Measurements from ENCODE around the gene OR1E2. TPM values are rescaled to one million over a fixed set of nuclear protein-coding genes. Genes with fewer than 3 reads are reported as not detected.
A peak's percentile ranks its signal among the peaks of the same experiment; 100 is the strongest.
"Not testable (repeated sequence)": the region's sequence is repeated elsewhere in the genome, so short reads cannot be mapped to it uniquely, and the experiment has no call there.

The OR1E2 gene
- total RNA-seq, 2 experiments from 2014 or later: not detected

- no peak for TF ChIP-seq CTCF (IDR thresholded peaks at IDR 0.05)
- DNase-seq (no peak), ATAC-seq (no peak)
- Mint-ChIP-seq H3K36me3 (ENCODE audit: low read depth) (no peaks in the 10 kb centered on the region), H3K4me1 (ENCODE audit: low read depth) (no peaks in the 10 kb centered on the region), H3K4me3 (no peak overlapping the region), H3K9me3 (no peaks in the 10 kb centered on the region), H3K27ac (no peak overlapping the region), H3K27me3 (peaks cover 7% of the 10 kb centered on the region)
- ChIA-PET POLR2A (no interaction called here), CTCF (no interaction called here)
- intact Hi-C loops (cut with micrococcal nuclease): no loop called here
These were observed 14.5 kb upstream of the OR1E2 start for GRCh38 chr17:3448059-3448665.

- Mint-ChIP-seq H3K9me3 (no peaks in the 10 kb centered on the region), H3K36me3 (ENCODE audit: low read depth) (no peaks in the 10 kb centered on the region), H3K27me3 (peaks cover 9% of the 10 kb centered on the region), H3K4me3 (no peak overlapping the region), H3K27ac (no peak overlapping the region), H3K4me1 (ENCODE audit: low read depth) (no peaks in the 10 kb centered on the region)
- no peak for TF ChIP-seq CTCF (IDR thresholded peaks at IDR 0.05)
- intact Hi-C loops (cut with micrococcal nuclease): no loop called here
- ChIA-PET CTCF (no interaction called here), POLR2A (no interaction called here)
- peak; percentile 8 for DNase-seq
- ATAC-seq: peak; percentile 45
These were observed 14.0 kb upstream of the OR1E2 start for GRCh38 chr17:3447625-3448024.

- no peaks in the 10 kb centered on the region for H3K9me3 Mint-ChIP-seq
- intact Hi-C loops (cut with micrococcal nuclease): no loop called here
- no peak for ATAC-seq
- POLR2A ChIA-PET: no interaction called here
- DNase-seq: no peak
- no peak overlapping the region for H3K4me3 Mint-ChIP-seq
- H3K27me3 Mint-ChIP-seq: peaks cover 18% of the 10 kb centered on the region
- no peak for TF ChIP-seq CTCF (IDR thresholded peaks at IDR 0.05)
- H3K36me3 Mint-ChIP-seq (ENCODE audit: low read depth): no peaks in the 10 kb centered on the region
- CTCF ChIA-PET: no interaction called here
- H3K27ac Mint-ChIP-seq: no peak overlapping the region
- H3K4me1 Mint-ChIP-seq (ENCODE audit: low read depth): no peaks in the 10 kb centered on the region
These were observed 6.8 kb upstream of the OR1E2 start for GRCh38 chr17:3440451-3440850.

GRCh38 chr17:3438368-3438767 is 4.7 kb upstream of the OR1E2 start:
- H3K27ac Mint-ChIP-seq: no peak overlapping the region
- ATAC-seq: no peak
- H3K9me3 Mint-ChIP-seq: no peaks in the 10 kb centered on the region
- intact Hi-C loops (cut with micrococcal nuclease): no loop called here
- no peaks in the 10 kb centered on the region for H3K4me1 Mint-ChIP-seq (ENCODE audit: low read depth)
- DNase-seq: no peak
- POLR2A ChIA-PET: no interaction called here
- no peak overlapping the region for H3K4me3 Mint-ChIP-seq
- CTCF ChIA-PET: no interaction called here
- H3K27me3 Mint-ChIP-seq: peaks cover 17% of the 10 kb centered on the region
- no peaks in the 10 kb centered on the region for H3K36me3 Mint-ChIP-seq (ENCODE audit: low read depth)
- no peak for TF ChIP-seq CTCF (IDR thresholded peaks at IDR 0.05)

- intact Hi-C loops (cut with micrococcal nuclease); H3K4me3 Mint-ChIP-seq; H3K27ac Mint-ChIP-seq; H3K4me1 Mint-ChIP-seq (ENCODE audit: low read depth); POLR2A ChIA-PET; H3K9me3 Mint-ChIP-seq; CTCF ChIA-PET; ATAC-seq; H3K36me3 Mint-ChIP-seq (ENCODE audit: low read depth): not testable (repeated sequence)
- H3K27me3 Mint-ChIP-seq: peaks cover 15% of the 10 kb centered on the region
- peak; percentile 53 for DNase-seq
These were observed 426 bp downstream of the OR1E2 start for GRCh38 chr17:3433215-3433614.

GRCh38 chr17:3418222-3418621 is 15.4 kb downstream of the OR1E2 start:
- DNase-seq: no peak
- Mint-ChIP-seq H3K4me3 (no peak overlapping the region), H3K27ac (no peak overlapping the region), H3K36me3 (ENCODE audit: low read depth) (no peaks in the 10 kb centered on the region), H3K4me1 (ENCODE audit: low read depth) (no peaks in the 10 kb centered on the region), H3K9me3 (no peaks in the 10 kb centered on the region), H3K27me3 (peaks cover 14% of the 10 kb centered on the region)
- no peak for TF ChIP-seq CTCF (IDR thresholded peaks at IDR 0.05)
- CTCF ChIA-PET: interaction anchor here (0.6 kb wide), 1 partner anchor 161 kb away, joined by 3 read pairs; no protein-coding TSS in a partner anchor
- no peak for ATAC-seq
- POLR2A ChIA-PET: no interaction called here
- intact Hi-C loops (cut with micrococcal nuclease): no loop called here

Measured in activated CD8-positive, alpha-beta T cell treated with anti-CD3 and anti-CD28 coated beads for 36 hours (primary cell).